PFSK-1 (cell line): ENCODE measurements around the gene UBE3B. TPM values are rescaled to one million over a fixed set of nuclear protein-coding genes. Genes with fewer than 3 reads are reported as not detected.

Experiments
- FOXP2 ChIP-seq: optimal IDR thresholded peaks from 2 replicates; pipeline ENCODE3; 2011; ENCODE audit warnings: borderline replicate concordance, control low read depth, inconsistent platforms; ENCODE audit not compliant: insufficient read depth; ENCODE audit errors: extremely low read length, extremely low read depth
- POLR2AphosphoS5 ChIP-seq: IDR thresholded peaks from 2 replicates; pipeline ENCODE4 v1.6.1; 2012; ENCODE audit warnings: low read depth, mild to moderate bottlenecking, control low read depth, low read length, moderate library complexity
- REST ChIP-seq, 2 experiments: IDR thresholded peaks; 2 replicates each; pipeline versions ENCODE4 v1.6.1 to v1.8.0; 2011 to 2012; ENCODE audit warnings: low read depth in 2 of 2, low read length in 2 of 2, control low read depth in 1 of 2, inconsistent platforms in 1 of 2, mild to moderate bottlenecking in 1 of 2, moderate library complexity in 1 of 2; ENCODE audit not compliant: insufficient read depth in 1 of 2
- SIN3A ChIP-seq: IDR thresholded peaks from 2 replicates; pipeline ENCODE4 v1.6.1; 2012; ENCODE audit warnings: mild to moderate bottlenecking, low read length, moderate library complexity, borderline replicate concordance; ENCODE audit not compliant: insufficient read depth
- TAF1 ChIP-seq: IDR thresholded peaks from 2 replicates; pipeline ENCODE4 v1.6.1; 2012; ENCODE audit warnings: low read length, control low read depth, borderline replicate concordance; ENCODE audit not compliant: insufficient read depth
- polyA plus RNA-seq: library from polyadenylated mRNA; unstranded; fragments of >200 nt; gene quantifications from one replicate; pipeline ENCODE4 v1.2.1, GENCODE V29; 2012; ENCODE audit warnings: low read depth, missing spikeins; ENCODE audit not compliant: insufficient read length

Gene UBE3B
- polyA plus RNA-seq, result 13.1 TPM

GRCh38 chr12:109477185-109477962, at the start of gene UBE3B, which contains the start of gene KCTD10:
UBE3B (plus strand) TSS chr12:109477634; CDS start chr12:109483552, 5,918 bp downstream.
KCTD10 (minus strand) TSS chr12:109477300; CDS start chr12:109477262, 38 bp downstream.
- TF ChIP-seq REST (IDR thresholded peaks at IDR 0.05; ENCODE audit: insufficient read depth in 1 of 2, low read depth in 2 of 2, low read length in 2 of 2), result peak in 1 of 2 experiments; percentile 58; a peak in 2 of 4 replicates
- peak; percentile 98 for TF ChIP-seq TAF1
- TF ChIP-seq POLR2AphosphoS5, result peak; percentile 69; the same call in 1 of the 2 replicates
- TF ChIP-seq FOXP2, result peak; percentile 25
- peak; percentile 53; the same call in 1 of the 2 replicates for TF ChIP-seq SIN3A

- TF ChIP-seq FOXP2 (peak; percentile 65), REST (IDR thresholded peaks at IDR 0.05; ENCODE audit: insufficient read depth in 1 of 2, low read depth in 2 of 2, low read length in 2 of 2) (no peak), POLR2AphosphoS5 (no peak), TAF1 (no peak), SIN3A (no peak)
Measured at GRCh38 chr12:109428037-109428629, 49.3 kb upstream of the UBE3B start.

- TF ChIP-seq POLR2AphosphoS5 (no peak), FOXP2 (no peak), SIN3A (no peak), REST (IDR thresholded peaks at IDR 0.05; ENCODE audit: insufficient read depth in 1 of 2, low read depth in 2 of 2, low read length in 2 of 2) (no peak), TAF1 (no peak)
Measured at GRCh38 chr12:109430244-109430643, 47.2 kb upstream of the UBE3B start.

- no peak for TF ChIP-seq SIN3A
Measured at GRCh38 chr12:109432431-109432830, 45.0 kb upstream of the UBE3B start.

- TF ChIP-seq POLR2AphosphoS5, result no peak
- peak; percentile 11 for TF ChIP-seq FOXP2
- TF ChIP-seq REST (IDR thresholded peaks at IDR 0.05; ENCODE audit: insufficient read depth in 1 of 2, low read depth in 2 of 2, low read length in 2 of 2), result 0 out of 4 replicates have a peak, but pooled peaks of 1 of the 2 experiments have one; percentile 10
- TF ChIP-seq SIN3A, result no peak
- no peak for TF ChIP-seq TAF1
Measured at GRCh38 chr12:109432842-109433304, 44.6 kb upstream of the UBE3B start.
